H1 (cell line): Measurements from ENCODE around the gene SMIM44.

Experiments used
- CHD7 ChIP-seq: fragments of 300-600 bp; sonication (generic); IDR thresholded peaks from 2 replicates; pipeline ENCODE4 v1.7.1; 2012; ENCODE audit warnings: low read length, moderate library complexity, mild to moderate bottlenecking, inconsistent platforms; ENCODE audit not compliant: insufficient replicate concordance
- CREB1 ChIP-seq: IDR thresholded peaks from 2 replicates; pipeline ENCODE4 v1.6.1; 2012; ENCODE audit warnings: inconsistent platforms
- JUND ChIP-seq: IDR thresholded peaks from 2 replicates; pipeline ENCODE4 v1.6.1; 2011; ENCODE audit warnings: mild to moderate bottlenecking, improper control_type of control experiment, low read length
- POLR2A ChIP-seq, 2 experiments: IDR thresholded peaks; 1 replicate in 1 of 2; 2 replicates in 1 of 2; pipeline ENCODE4 v1.6.1; 2011; ENCODE audit warnings: low read depth in 2 of 2, low read length in 2 of 2, mild to moderate bottlenecking in 2 of 2; ENCODE audit errors: control extremely low read depth in 1 of 2
- RFX5 ChIP-seq: IDR thresholded peaks from 2 replicates; pipeline ENCODE4 v1.6.1; 2011; ENCODE audit warnings: low read depth, low read length, improper control_type of control experiment, borderline replicate concordance
- SP1 ChIP-seq: IDR thresholded peaks from 2 replicates; pipeline ENCODE4 v1.6.1; 2011; ENCODE audit warnings: low read depth, low read length
- TAF1 ChIP-seq: IDR thresholded peaks from 2 replicates; pipeline ENCODE4 v1.6.1; 2011; ENCODE audit warnings: mild to moderate bottlenecking, low read depth, low read length
- TF ChIP-seq, protein P1 (sequence below): IDR thresholded peaks from 2 replicates; pipeline ENCODE4 v1.6.1; 2011; ENCODE audit warnings: low read length, improper control_type of control experiment
- TF ChIP-seq, protein P2 (sequence below), 3 experiments: IDR thresholded peaks; 1 replicate in 2 of 3; 2 replicates in 1 of 3; pipeline versions ENCODE4 v1.5.1 to v1.6.1; 2011; ENCODE audit warnings: low read length in 3 of 3, mild to moderate bottlenecking in 3 of 3, inconsistent platforms in 2 of 3, low read depth in 1 of 3, moderate library complexity in 1 of 3; ENCODE audit not compliant: insufficient read depth in 1 of 3; ENCODE audit errors: control extremely low read depth in 1 of 3

DNA sequence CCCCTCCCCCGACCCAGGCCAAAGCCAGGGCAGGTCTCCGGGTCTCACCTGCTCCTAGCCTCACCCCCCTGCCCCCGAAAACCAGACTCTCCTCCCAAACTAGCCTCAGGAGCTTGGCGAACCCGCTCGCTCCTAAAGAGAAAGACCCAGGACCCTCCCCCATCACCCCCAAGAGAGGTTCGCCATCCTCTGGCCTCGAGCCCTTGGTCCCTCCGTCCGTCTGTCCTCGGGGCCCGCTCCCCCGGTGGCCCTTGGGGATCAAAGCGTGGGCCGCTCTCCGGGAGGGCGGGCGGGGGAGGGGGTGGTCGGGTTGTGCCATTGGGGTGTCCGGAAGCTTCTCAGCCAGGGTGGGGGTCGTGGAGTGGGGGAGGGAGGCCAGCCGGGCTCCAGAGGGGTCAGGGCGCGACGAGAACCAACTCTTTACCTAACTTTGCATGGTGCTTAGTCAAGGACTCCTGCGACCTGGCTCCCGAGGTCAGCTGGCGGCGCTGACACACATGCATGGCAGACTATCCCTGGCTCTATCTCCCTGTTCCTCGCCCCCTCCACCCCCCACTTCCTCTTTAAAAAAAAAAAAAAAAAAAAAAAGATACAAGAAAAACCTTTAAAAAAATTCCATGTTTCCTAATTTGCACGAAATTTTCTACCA, 18.5 kb downstream of the SMIM44 start:
- TF ChIP-seq, protein P1, sequence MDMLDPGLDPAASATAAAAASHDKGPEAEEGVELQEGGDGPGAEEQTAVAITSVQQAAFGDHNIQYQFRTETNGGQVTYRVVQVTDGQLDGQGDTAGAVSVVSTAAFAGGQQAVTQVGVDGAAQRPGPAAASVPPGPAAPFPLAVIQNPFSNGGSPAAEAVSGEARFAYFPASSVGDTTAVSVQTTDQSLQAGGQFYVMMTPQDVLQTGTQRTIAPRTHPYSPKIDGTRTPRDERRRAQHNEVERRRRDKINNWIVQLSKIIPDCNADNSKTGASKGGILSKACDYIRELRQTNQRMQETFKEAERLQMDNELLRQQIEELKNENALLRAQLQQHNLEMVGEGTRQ, result no peak
- TF ChIP-seq POLR2A (IDR thresholded peaks at IDR 0.05; ENCODE audit: control extremely low read depth in 1 of 2, low read depth in 2 of 2, low read length in 2 of 2) (no peak), TAF1 (no peak), SP1 (no peak), CREB1 (no peak), RFX5 (no peak), CHD7 (no peak), JUND (no peak)
- TF ChIP-seq, protein P2, sequence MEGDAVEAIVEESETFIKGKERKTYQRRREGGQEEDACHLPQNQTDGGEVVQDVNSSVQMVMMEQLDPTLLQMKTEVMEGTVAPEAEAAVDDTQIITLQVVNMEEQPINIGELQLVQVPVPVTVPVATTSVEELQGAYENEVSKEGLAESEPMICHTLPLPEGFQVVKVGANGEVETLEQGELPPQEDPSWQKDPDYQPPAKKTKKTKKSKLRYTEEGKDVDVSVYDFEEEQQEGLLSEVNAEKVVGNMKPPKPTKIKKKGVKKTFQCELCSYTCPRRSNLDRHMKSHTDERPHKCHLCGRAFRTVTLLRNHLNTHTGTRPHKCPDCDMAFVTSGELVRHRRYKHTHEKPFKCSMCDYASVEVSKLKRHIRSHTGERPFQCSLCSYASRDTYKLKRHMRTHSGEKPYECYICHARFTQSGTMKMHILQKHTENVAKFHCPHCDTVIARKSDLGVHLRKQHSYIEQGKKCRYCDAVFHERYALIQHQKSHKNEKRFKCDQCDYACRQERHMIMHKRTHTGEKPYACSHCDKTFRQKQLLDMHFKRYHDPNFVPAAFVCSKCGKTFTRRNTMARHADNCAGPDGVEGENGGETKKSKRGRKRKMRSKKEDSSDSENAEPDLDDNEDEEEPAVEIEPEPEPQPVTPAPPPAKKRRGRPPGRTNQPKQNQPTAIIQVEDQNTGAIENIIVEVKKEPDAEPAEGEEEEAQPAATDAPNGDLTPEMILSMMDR (IDR thresholded peaks at IDR 0.05; ENCODE audit: control extremely low read depth in 1 of 3, insufficient read depth in 1 of 3, low read depth in 1 of 3, low read length in 3 of 3), result no peak
